ENCODE data around the gene PKP3. TPM values are rescaled to one million over a fixed set of nuclear protein-coding genes. Genes with fewer than 3 reads are reported as not detected.

Gene PKP3
- polyA plus RNA-seq, 1 of the 3 experiments (the other 2 are of a cell fraction), result 1.4 TPM

GRCh38 chr11:422249-422656 is 28.2 kb downstream of the PKP3 start:
- H3K9ac ChIP-seq, result no peak overlapping the region
- ChIA-PET CTCF (interaction anchor here (0.9 kb wide), 1 partner anchor 26 kb away, joined by 3 read pairs; no protein-coding TSS in a partner anchor), POLR2A (no interaction called here)
- H3K27me3 ChIP-seq (ENCODE audit: insufficient read depth), result peaks cover 13% of the 10 kb centered on the region
- 69% methylated on average over 9 of the region's 10 CpGs for WGBS (ENCODE audit: low lambda C conversion rate)
- H3F3A ChIP-seq (replicated peaks; ENCODE audit: insufficient read depth), result no peaks in the 10 kb centered on the region
- H3K4me3 ChIP-seq (ENCODE audit: low read depth in 2 of 2, low read length in 1 of 2), result no peak overlapping the region
- H4K20me1 ChIP-seq (ENCODE audit: insufficient read depth), result no peaks in the 10 kb centered on the region
- H3K4me2 ChIP-seq, result no peak overlapping the region
- H3K79me2 ChIP-seq (ENCODE audit: insufficient read depth), result no peaks in the 10 kb centered on the region
- no peaks in the 10 kb centered on the region for H3K9me2 ChIP-seq
- TF ChIP-seq RXRA (IDR thresholded peaks at IDR 0.05; ENCODE audit: borderline replicate concordance, low read depth) (no peak), NFIC (IDR thresholded peaks at IDR 0.05; ENCODE audit: borderline replicate concordance) (no peak), RAD21 (IDR thresholded peaks at IDR 0.05; ENCODE audit: low read length) (no peak), USF2 (IDR thresholded peaks at IDR 0.05; ENCODE audit: borderline replicate concordance, low read depth, low read length) (no peak), FOXM1 (IDR thresholded peaks at IDR 0.05; ENCODE audit: low read depth) (no peak), ZBTB33 (IDR thresholded peaks at IDR 0.05; ENCODE audit: borderline replicate concordance, low read depth) (no peak), SMC3 (IDR thresholded peaks at IDR 0.05; ENCODE audit: low read depth, low read length) (no peak), REST (IDR thresholded peaks at IDR 0.05; ENCODE audit: low read depth, low read length) (no peak), MEF2A (IDR thresholded peaks at IDR 0.05; ENCODE audit: borderline replicate concordance, low read depth) (no peak), IRF3 (IDR thresholded peaks at IDR 0.05; ENCODE audit: low read depth, low read length) (no peak), EP300 (IDR thresholded peaks at IDR 0.05; ENCODE audit: borderline replicate concordance in 1 of 2, low read depth in 1 of 2, low read length in 1 of 2) (no peak), YY1 (IDR thresholded peaks at IDR 0.05; ENCODE audit: low read depth) (no peak), SIN3A (IDR thresholded peaks at IDR 0.05; ENCODE audit: borderline replicate concordance, low read depth, low read length) (no peak), JUND (IDR thresholded peaks at IDR 0.05) (no peak), ELF1 (IDR thresholded peaks at IDR 0.05) (no peak), FOXJ3 (CRISPR knock-in tag; IDR thresholded peaks at IDR 0.05) (no peak)
- H3K9me3 ChIP-seq, result no peaks in the 10 kb centered on the region
- H2AFZ ChIP-seq (ENCODE audit: low read depth), result no peak overlapping the region
- H3K36me3 ChIP-seq (replicated peaks in 1 of 2; ENCODE audit: control insufficient read depth in 1 of 2, insufficient read depth in 2 of 2, low read length in 1 of 2), result no peaks in the 10 kb centered on the region
- H3K4me1 ChIP-seq (ENCODE audit: control insufficient read depth in 1 of 2, insufficient read depth in 2 of 2, low read depth in 1 of 2, low read length in 1 of 2), result peaks cover 0 to 7% of the 10 kb centered on the region in 2 experiments; a peak in 1 of 4 replicates
- DNase-seq, result no peak
- H3K27ac ChIP-seq (ENCODE audit: low read depth in 2 of 2, low read length in 1 of 2), result no peak overlapping the region
